Stimulated activated CD4-positive, alpha-beta T cell treated with anti-CD3 and anti-CD28 coated beads, TNF-alpha, amount 100 ng/mL, for 24 hours (primary cell): ENCODE measurements around the gene PHF21B.
"Not testable (repeated sequence)": the region's sequence is repeated elsewhere in the genome, so short reads cannot be mapped to it uniquely, and the experiment has no call there.

Experiments
- DNase-seq, 3 experiments: peaks; one replicate each; pipeline ENCODE4 v3.0.0-alpha.2; 2020; ENCODE audit warnings: low read depth in 3 of 3

Gene PHF21B

GRCh38 chr22:44961682-44962081 is 48.1 kb downstream of the PHF21B start:
- not testable (repeated sequence) for DNase-seq

GRCh38 chr22:44956840-44957767 is 52.7 kb downstream of the PHF21B start:
- DNase-seq, result no peak

GRCh38 chr22:44955102-44955501 is 54.7 kb downstream of the PHF21B start:
- no peak for DNase-seq

GRCh38 chr22:44954149-44954548 is 55.7 kb downstream of the PHF21B start:
- no peak for DNase-seq

- no peak for DNase-seq
These were observed 56.7 kb downstream of the PHF21B start for GRCh38 chr22:44952863-44953746.

GRCh38 chr22:44951510-44951816 is 58.3 kb downstream of the PHF21B start:
- no peak for DNase-seq

GRCh38 chr22:44950806-44951509 is 58.8 kb downstream of the PHF21B start:
- no peak for DNase-seq

GRCh38 chr22:44947846-44948245 is 62.0 kb downstream of the PHF21B start:
- no peak for DNase-seq

GRCh38 chr22:44947049-44947448 is 62.8 kb downstream of the PHF21B start:
- DNase-seq, result no peak

- DNase-seq, result no peak
These were observed 64.8 kb downstream of the PHF21B start for GRCh38 chr22:44944883-44945601.

- DNase-seq, result no peak
These were observed 66.0 kb downstream of the PHF21B start for GRCh38 chr22:44943701-44944324.

- no peak for DNase-seq
These were observed 66.7 kb downstream of the PHF21B start for GRCh38 chr22:44942979-44943700.

GRCh38 chr22:44942056-44942455 is 67.7 kb downstream of the PHF21B start:
- DNase-seq, result no peak

GRCh38 chr22:44941207-44941606 is 68.6 kb downstream of the PHF21B start:
- no peak for DNase-seq

GRCh38 chr22:44940130-44940529 is 69.7 kb downstream of the PHF21B start:
- DNase-seq, result no peak

- no peak for DNase-seq
These were observed 70.4 kb downstream of the PHF21B start for GRCh38 chr22:44939451-44939850.

GRCh38 chr22:44938886-44939285 is 70.9 kb downstream of the PHF21B start:
- DNase-seq, result no peak

GRCh38 chr22:44937216-44937615 is 72.6 kb downstream of the PHF21B start:
- no peak for DNase-seq

- DNase-seq, result no peak
These were observed 73.6 kb downstream of the PHF21B start for GRCh38 chr22:44936201-44936600.

- no peak for DNase-seq
These were observed 74.1 kb downstream of the PHF21B start for GRCh38 chr22:44935724-44936123.

GRCh38 chr22:44934454-44934735 is 75.4 kb downstream of the PHF21B start:
- no peak for DNase-seq
